Measurements from ENCODE around the gene ZNF764. TPM values are rescaled to one million over a fixed set of nuclear protein-coding genes. Genes with fewer than 3 reads are reported as not detected.

ZNF764 gene
- total RNA-seq, 1 donor from 2014 or later, result 3.6 TPM

GRCh38 chr16:30509081-30509765, 49.0 kb downstream of the ZNF764 start:
- Histone ChIP-seq H2AFZ (replicated peaks) (no peak overlapping the region), H3K4me3 (no peak overlapping the region), H3K27me3 (no peaks in the 10 kb centered on the region), H3K27ac (no peak overlapping the region), H3K79me2 (ENCODE audit: low read depth) (no peaks in the 10 kb centered on the region), H3K9ac (no peak overlapping the region), H4K20me1 (ENCODE audit: low read depth) (no peaks in the 10 kb centered on the region), H3K4me1 (no peaks in the 10 kb centered on the region), H3K36me3 (no peaks in the 10 kb centered on the region), H3F3A (ENCODE audit: low read depth) (no peaks in the 10 kb centered on the region), H3K4me2 (no peak overlapping the region), H3K9me3 (ENCODE audit: low read depth) (no peaks in the 10 kb centered on the region)
- Mint-ChIP-seq H3K4me3 (no peak overlapping the region), H3K9me3 (no peaks in the 10 kb centered on the region), H3K27ac (no peak overlapping the region), H3K36me3 (no peaks in the 10 kb centered on the region), H3K4me1 (peaks cover 3% of the 10 kb centered on the region), H3K27me3 (ENCODE audit: insufficient read depth, low read depth) (peaks cover 11% of the 10 kb centered on the region)
- TF ChIP-seq EZH2phosphoT487 (IDR thresholded peaks at IDR 0.05) (no peak), CTCF (IDR thresholded peaks at IDR 0.05) (no peak), EZH2 (IDR thresholded peaks at IDR 0.05) (no peak)
- no peak for DNase-seq (ENCODE audit: low spot score)

Small RNA genes lying within 50 kb of the gene (microRNA-seq; reads per million reads assigned to microRNA genes)
- gene MIR4518, result not detected

Small RNA genes lying within 50 kb of the gene (small RNA-seq; reads per million reads assigned to genes)
- gene AC093249.4 (not detected), gene MIR4518 (not detected)

Other genes with a start within 250 kb of the ZNF764 start
- 30.4 and 55.1 TPM in 2 replicates for gene CD2BP2, start 203.1 kb downstream of the ZNF764 start, total RNA-seq (ENCODE audit: low replicate concordance)
- 8.2 and 23.4 TPM in 2 replicates for gene TBC1D10B, start 187.9 kb downstream of the ZNF764 start, total RNA-seq (ENCODE audit: low replicate concordance)
- gene MYL11, start 183.6 kb downstream of the ZNF764 start, total RNA-seq (ENCODE audit: low replicate concordance), result 0.68 and 4.1 TPM in 2 replicates
- gene SEPTIN1, start 175.8 kb downstream of the ZNF764 start, total RNA-seq (ENCODE audit: low replicate concordance), result 1.1 TPM in 1 of 2 replicates, not detected in the other
- 39.3 and 41.8 TPM in 2 replicates for gene ZNF48, start 163.0 kb downstream of the ZNF764 start, total RNA-seq (ENCODE audit: low replicate concordance)
- 6.0 and 17.7 TPM in 2 replicates for gene ZNF771, start 150.8 kb downstream of the ZNF764 start, total RNA-seq (ENCODE audit: low replicate concordance)
- gene DCTPP1, start 128.3 kb downstream of the ZNF764 start, total RNA-seq (ENCODE audit: low replicate concordance), result 30.4 and 47.9 TPM in 2 replicates
- gene SEPHS2, start 112.5 kb downstream of the ZNF764 start, total RNA-seq (ENCODE audit: low replicate concordance), result 9.0 and 13.9 TPM in 2 replicates
- gene ITGAL, start 85.6 kb downstream of the ZNF764 start, total RNA-seq (ENCODE audit: low replicate concordance), result not detected in 2 replicates
- 15.5 and 49.9 TPM in 2 replicates for gene ZNF768, start 31.8 kb downstream of the ZNF764 start, total RNA-seq (ENCODE audit: low replicate concordance)
- 7.0 and 14.5 TPM in 2 replicates for gene ZNF747, start 23.5 kb downstream of the ZNF764 start, total RNA-seq (ENCODE audit: low replicate concordance)
- gene ZNF688, start 13.3 kb upstream of the ZNF764 start, total RNA-seq (ENCODE audit: low replicate concordance), result 3.6 and 6.2 TPM in 2 replicates
- gene ZNF785, start 27.3 kb upstream of the ZNF764 start, total RNA-seq (ENCODE audit: low replicate concordance), result 17.8 and 19.5 TPM in 2 replicates
- 9.2 and 15.3 TPM in 2 replicates for gene ZNF689, start 52.0 kb upstream of the ZNF764 start, total RNA-seq (ENCODE audit: low replicate concordance)
- gene PRR14, start 92.6 kb upstream of the ZNF764 start, total RNA-seq (ENCODE audit: low replicate concordance), result 3.5 and 14.6 TPM in 2 replicates
- gene FBRS, start 100.1 kb upstream of the ZNF764 start, total RNA-seq (ENCODE audit: low replicate concordance), result 3.6 and 20.5 TPM in 2 replicates
- gene SRCAP, start 140.8 kb upstream of the ZNF764 start, total RNA-seq (ENCODE audit: low replicate concordance), result 4.6 and 8.8 TPM in 2 replicates
- gene PHKG2, start 190.1 kb upstream of the ZNF764 start, total RNA-seq (ENCODE audit: low replicate concordance), result 20.2 and 31.4 TPM in 2 replicates
- 0.56 and 8.0 TPM in 2 replicates for gene CFAP119, start 203.7 kb upstream of the ZNF764 start, total RNA-seq (ENCODE audit: low replicate concordance)
- 45.6 and 77.3 TPM in 2 replicates for gene RNF40, start 203.9 kb upstream of the ZNF764 start, total RNA-seq (ENCODE audit: low replicate concordance)
- 13.7 and 24.5 TPM in 2 replicates for gene ZNF629, start 228.8 kb upstream of the ZNF764 start, total RNA-seq (ENCODE audit: low replicate concordance)